ENCODE measurements around the gene CRYL1.

- TF ChIP-seq CTCF (conservative IDR thresholded peaks at IDR 0.05; ENCODE audit: low read depth, low read length), result no peak
- no peak for TF ChIP-seq EZH2 (IDR thresholded peaks at IDR 0.05; ENCODE audit: borderline replicate concordance, low read depth, low read length, poor library complexity, severe bottlenecking)
Measured at GRCh38 chr13:20377720-20378119, 147.9 kb downstream of the CRYL1 start.

Data from A673 (cell line).